WTC11 (cell line): Measurements from ENCODE around the gene RABIF.

Experiments
- AFF4 ChIP-seq: sonication (generic); formaldehyde crosslinking; IDR thresholded peaks from 2 replicates; pipeline ENCODE4 v1.8.1; 2023; ENCODE audit warnings: mild to moderate bottlenecking, missing genetic modification reagents, borderline replicate concordance
- ATF1 ChIP-seq: sonication (generic); formaldehyde crosslinking; IDR thresholded peaks from 2 replicates; pipeline ENCODE4 v1.8.1; 2023; ENCODE audit warnings: mild to moderate bottlenecking, moderate library complexity, missing genetic modification reagents
- ATF3 ChIP-seq: sonication (generic); formaldehyde crosslinking; conservative IDR thresholded peaks from 2 replicates; pipeline ENCODE4 v1.8.1; 2022; ENCODE audit warnings: mild to moderate bottlenecking, missing genetic modification reagents
- CREB1 ChIP-seq: sonication (generic); formaldehyde crosslinking; IDR thresholded peaks from 2 replicates; pipeline ENCODE4 v1.8.0; 2023; ENCODE audit warnings: mild to moderate bottlenecking, missing genetic modification reagents
- MYBL2 ChIP-seq: sonication (generic); formaldehyde crosslinking; IDR thresholded peaks from 2 replicates; pipeline ENCODE4 v1.8.1; 2023; ENCODE audit warnings: mild to moderate bottlenecking, moderate library complexity, missing genetic modification reagents
- NR1H2 ChIP-seq: sonication (generic); formaldehyde crosslinking; IDR thresholded peaks from 2 replicates; pipeline ENCODE4 v1.9.0; 2021; ENCODE audit warnings: mild to moderate bottlenecking, moderate library complexity, missing genetic modification reagents
- SMAD4 ChIP-seq: sonication (generic); formaldehyde crosslinking; IDR thresholded peaks from 2 replicates; pipeline ENCODE4 v1.8.0; 2022; ENCODE audit warnings: mild to moderate bottlenecking, missing genetic modification reagents
- ZNF281 ChIP-seq: sonication (generic); formaldehyde crosslinking; IDR thresholded peaks from 2 replicates; pipeline ENCODE4 v1.8.0; 2023; ENCODE audit warnings: mild to moderate bottlenecking, missing genetic modification reagents
- TF ChIP-seq, protein P1 (sequence below): fragments of 200-600 bp; IDR thresholded peaks from 2 replicates; pipeline ENCODE4 v1.8.0; 2022; ENCODE audit warnings: antibody characterized with exemption
- TF ChIP-seq, protein P2 (sequence below): sonication (generic); formaldehyde crosslinking; IDR thresholded peaks from 2 replicates; pipeline ENCODE4 v1.8.0; 2022; ENCODE audit warnings: mild to moderate bottlenecking, missing genetic modification reagents
- TF ChIP-seq, protein P3 (sequence below): sonication (generic); formaldehyde crosslinking; IDR thresholded peaks from 2 replicates; pipeline ENCODE4 v1.8.1; 2022; ENCODE audit warnings: mild to moderate bottlenecking, missing genetic modification reagents, moderate library complexity, borderline replicate concordance

DNA sequence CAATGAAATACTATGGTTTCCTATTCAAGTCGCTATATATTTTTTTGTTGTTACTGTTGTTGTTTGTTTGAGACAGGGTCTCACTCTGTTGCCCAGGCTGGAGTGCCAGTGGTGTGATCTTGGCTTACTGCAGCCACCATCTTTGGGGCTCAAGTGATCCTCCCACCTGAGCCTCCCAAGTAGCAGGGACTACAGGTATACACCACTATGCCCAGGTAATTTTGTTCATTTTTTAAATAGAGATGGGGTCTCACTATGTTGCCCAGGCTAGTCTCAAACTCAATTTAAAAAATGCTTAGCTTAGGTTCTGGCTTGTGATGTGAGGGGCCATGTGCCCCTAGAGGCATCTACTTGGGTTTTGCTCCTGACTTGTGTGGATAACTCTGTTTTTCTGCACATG lies 9.8 kb downstream of the RABIF start:
- TF ChIP-seq NR1H2, result no peak
- TF ChIP-seq, protein P1, sequence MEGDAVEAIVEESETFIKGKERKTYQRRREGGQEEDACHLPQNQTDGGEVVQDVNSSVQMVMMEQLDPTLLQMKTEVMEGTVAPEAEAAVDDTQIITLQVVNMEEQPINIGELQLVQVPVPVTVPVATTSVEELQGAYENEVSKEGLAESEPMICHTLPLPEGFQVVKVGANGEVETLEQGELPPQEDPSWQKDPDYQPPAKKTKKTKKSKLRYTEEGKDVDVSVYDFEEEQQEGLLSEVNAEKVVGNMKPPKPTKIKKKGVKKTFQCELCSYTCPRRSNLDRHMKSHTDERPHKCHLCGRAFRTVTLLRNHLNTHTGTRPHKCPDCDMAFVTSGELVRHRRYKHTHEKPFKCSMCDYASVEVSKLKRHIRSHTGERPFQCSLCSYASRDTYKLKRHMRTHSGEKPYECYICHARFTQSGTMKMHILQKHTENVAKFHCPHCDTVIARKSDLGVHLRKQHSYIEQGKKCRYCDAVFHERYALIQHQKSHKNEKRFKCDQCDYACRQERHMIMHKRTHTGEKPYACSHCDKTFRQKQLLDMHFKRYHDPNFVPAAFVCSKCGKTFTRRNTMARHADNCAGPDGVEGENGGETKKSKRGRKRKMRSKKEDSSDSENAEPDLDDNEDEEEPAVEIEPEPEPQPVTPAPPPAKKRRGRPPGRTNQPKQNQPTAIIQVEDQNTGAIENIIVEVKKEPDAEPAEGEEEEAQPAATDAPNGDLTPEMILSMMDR, result no peak
- no peak for TF ChIP-seq CREB1 (CRISPR knock-in tag)
- TF ChIP-seq SMAD4, result no peak
- no peak for TF ChIP-seq ATF1 (CRISPR knock-in tag)
- TF ChIP-seq, protein P2, sequence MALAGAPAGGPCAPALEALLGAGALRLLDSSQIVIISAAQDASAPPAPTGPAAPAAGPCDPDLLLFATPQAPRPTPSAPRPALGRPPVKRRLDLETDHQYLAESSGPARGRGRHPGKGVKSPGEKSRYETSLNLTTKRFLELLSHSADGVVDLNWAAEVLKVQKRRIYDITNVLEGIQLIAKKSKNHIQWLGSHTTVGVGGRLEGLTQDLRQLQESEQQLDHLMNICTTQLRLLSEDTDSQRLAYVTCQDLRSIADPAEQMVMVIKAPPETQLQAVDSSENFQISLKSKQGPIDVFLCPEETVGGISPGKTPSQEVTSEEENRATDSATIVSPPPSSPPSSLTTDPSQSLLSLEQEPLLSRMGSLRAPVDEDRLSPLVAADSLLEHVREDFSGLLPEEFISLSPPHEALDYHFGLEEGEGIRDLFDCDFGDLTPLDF (CRISPR knock-in tag), result no peak
- TF ChIP-seq AFF4 (CRISPR knock-in tag), result no peak
- TF ChIP-seq ZNF281, result no peak
- TF ChIP-seq, protein P3, sequence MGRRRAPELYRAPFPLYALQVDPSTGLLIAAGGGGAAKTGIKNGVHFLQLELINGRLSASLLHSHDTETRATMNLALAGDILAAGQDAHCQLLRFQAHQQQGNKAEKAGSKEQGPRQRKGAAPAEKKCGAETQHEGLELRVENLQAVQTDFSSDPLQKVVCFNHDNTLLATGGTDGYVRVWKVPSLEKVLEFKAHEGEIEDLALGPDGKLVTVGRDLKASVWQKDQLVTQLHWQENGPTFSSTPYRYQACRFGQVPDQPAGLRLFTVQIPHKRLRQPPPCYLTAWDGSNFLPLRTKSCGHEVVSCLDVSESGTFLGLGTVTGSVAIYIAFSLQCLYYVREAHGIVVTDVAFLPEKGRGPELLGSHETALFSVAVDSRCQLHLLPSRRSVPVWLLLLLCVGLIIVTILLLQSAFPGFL, result no peak
- no peak for TF ChIP-seq MYBL2
- no peak for TF ChIP-seq ATF3 (CRISPR knock-in tag)
